ENCODE results near the gene KCNIP4. TPM values are rescaled to one million over a fixed set of nuclear protein-coding genes. Genes with fewer than 3 reads are reported as not detected.

KCNIP4 gene
- total and polyA plus RNA-seq, 9 of the 15 experiments (the other 6 are each of a cell fraction or from before 2014, with no cell fraction given): 0.25 to 0.41 TPM; not detected in 7

DNA sequence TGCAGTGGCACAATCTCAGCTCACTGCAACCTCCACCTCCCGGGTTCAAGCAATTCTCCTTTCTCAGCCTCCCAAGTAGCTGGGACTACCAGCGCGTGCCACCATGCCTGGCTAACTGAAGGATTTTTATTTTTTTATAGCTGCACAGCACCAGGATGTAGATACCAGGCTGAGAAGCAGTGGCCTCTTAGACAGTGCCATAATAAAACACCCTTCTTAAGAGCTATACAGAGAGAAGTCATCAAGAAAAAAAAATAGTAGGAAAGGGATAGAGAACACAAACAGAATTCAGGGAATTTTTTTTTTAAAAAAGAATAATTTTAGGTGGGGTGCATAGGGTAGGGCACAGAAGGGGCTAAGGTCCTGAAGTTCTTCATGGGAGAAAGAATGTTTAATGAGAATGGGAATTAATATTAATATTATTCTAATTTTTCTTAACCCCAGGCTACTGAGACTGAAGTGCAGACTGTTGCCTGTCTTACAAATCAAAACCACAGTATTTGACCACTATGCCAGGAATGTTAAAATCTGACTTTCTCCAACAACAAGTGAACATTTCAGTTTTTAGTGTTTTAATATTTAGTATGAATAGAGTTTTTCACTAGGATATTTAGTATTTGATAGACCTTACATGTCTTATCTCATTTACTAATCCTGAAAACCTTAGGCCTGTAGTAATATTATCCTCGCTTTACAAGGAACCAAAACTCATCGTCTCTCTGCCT, 146.7 kb downstream of the KCNIP4 start:
- Histone ChIP-seq H3K4me1 (replicated peaks in 1 of 2; ENCODE audit: control insufficient read depth in 2 of 2, insufficient read depth in 2 of 2, low read length in 2 of 2) (no peaks in the 10 kb centered on the region), H3K4me3 (no peak overlapping the region), H3K4me2 (ENCODE audit: insufficient read depth, low read length) (no peak overlapping the region), H3K9ac (ENCODE audit: insufficient read depth in 1 of 2, low read depth in 2 of 2, low read length in 2 of 2) (no peak overlapping the region), H2AFZ (ENCODE audit: low read depth, low read length) (no peak overlapping the region), H3K9me3 (replicated peaks; ENCODE audit: control insufficient read depth, insufficient read depth, low read depth, low read length) (no peaks in the 10 kb centered on the region), H3K36me3 (ENCODE audit: control insufficient read depth, insufficient read depth, low read length) (no peaks in the 10 kb centered on the region), H3K27ac (ENCODE audit: extremely low read depth, low read depth, low read length) (no peak overlapping the region), H3K9me1 (ENCODE audit: control insufficient read depth, insufficient read depth, low read length) (no peaks in the 10 kb centered on the region), H3K79me2 (ENCODE audit: control insufficient read depth, insufficient read depth, low read length) (no peaks in the 10 kb centered on the region), H4K20me1 (replicated peaks; ENCODE audit: control insufficient read depth, insufficient read depth, low read length) (no peaks in the 10 kb centered on the region), H3K27me3 (ENCODE audit: control insufficient read depth in 2 of 2, insufficient read depth in 2 of 2, low read length in 2 of 2) (no peaks in the 10 kb centered on the region)
- no peak for DNase-seq (ENCODE audit: extremely low read depth in 1 of 4, low spot score in 3 of 4)
- ChIA-PET POLR2A (interaction anchor here (0.6 kb wide), 1 partner anchor 879 kb away, joined by 4 read pairs; no protein-coding TSS in a partner anchor), CTCF (ENCODE audit: low intra/inter-chr PET ratio) (no interaction called here)
- no peak for ATAC-seq
- FAIRE-seq: no peak
- in situ Hi-C loops (cut with MboI): no loop called here
- intact Hi-C loops (cut with micrococcal nuclease): no loop called here
- no TSS peak for BruUV-seq (replicated peaks)
- TF ChIP-seq, protein P1, sequence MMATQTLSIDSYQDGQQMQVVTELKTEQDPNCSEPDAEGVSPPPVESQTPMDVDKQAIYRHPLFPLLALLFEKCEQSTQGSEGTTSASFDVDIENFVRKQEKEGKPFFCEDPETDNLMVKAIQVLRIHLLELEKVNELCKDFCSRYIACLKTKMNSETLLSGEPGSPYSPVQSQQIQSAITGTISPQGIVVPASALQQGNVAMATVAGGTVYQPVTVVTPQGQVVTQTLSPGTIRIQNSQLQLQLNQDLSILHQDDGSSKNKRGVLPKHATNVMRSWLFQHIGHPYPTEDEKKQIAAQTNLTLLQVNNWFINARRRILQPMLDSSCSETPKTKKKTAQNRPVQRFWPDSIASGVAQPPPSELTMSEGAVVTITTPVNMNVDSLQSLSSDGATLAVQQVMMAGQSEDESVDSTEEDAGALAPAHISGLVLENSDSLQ (IDR thresholded peaks at IDR 0.05): no peak
- TF ChIP-seq MIER1 (IDR thresholded peaks at IDR 0.05; ENCODE audit: low read depth): no peak
- TF ChIP-seq, protein P2, sequence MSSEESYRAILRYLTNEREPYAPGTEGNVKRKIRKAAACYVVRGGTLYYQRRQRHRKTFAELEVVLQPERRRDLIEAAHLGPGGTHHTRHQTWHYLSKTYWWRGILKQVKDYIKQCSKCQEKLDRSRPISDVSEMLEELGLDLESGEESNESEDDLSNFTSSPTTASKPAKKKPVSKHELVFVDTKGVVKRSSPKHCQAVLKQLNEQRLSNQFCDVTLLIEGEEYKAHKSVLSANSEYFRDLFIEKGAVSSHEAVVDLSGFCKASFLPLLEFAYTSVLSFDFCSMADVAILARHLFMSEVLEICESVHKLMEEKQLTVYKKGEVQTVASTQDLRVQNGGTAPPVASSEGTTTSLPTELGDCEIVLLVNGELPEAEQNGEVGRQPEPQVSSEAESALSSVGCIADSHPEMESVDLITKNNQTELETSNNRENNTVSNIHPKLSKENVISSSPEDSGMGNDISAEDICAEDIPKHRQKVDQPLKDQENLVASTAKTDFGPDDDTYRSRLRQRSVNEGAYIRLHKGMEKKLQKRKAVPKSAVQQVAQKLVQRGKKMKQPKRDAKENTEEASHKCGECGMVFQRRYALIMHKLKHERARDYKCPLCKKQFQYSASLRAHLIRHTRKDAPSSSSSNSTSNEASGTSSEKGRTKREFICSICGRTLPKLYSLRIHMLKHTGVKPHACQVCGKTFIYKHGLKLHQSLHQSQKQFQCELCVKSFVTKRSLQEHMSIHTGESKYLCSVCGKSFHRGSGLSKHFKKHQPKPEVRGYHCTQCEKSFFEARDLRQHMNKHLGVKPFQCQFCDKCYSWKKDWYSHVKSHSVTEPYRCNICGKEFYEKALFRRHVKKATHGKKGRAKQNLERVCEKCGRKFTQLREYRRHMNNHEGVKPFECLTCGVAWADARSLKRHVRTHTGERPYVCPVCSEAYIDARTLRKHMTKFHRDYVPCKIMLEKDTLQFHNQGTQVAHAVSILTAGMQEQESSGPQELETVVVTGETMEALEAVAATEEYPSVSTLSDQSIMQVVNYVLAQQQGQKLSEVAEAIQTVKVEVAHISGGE (CRISPR knock-in tag; IDR thresholded peaks at IDR 0.05): no peak
- no peak for TF ChIP-seq TRIM28 (IDR thresholded peaks at IDR 0.05)
- no peak for TF ChIP-seq MAFF (IDR thresholded peaks at IDR 0.05; ENCODE audit: low read length)
- TF ChIP-seq, protein P3, sequence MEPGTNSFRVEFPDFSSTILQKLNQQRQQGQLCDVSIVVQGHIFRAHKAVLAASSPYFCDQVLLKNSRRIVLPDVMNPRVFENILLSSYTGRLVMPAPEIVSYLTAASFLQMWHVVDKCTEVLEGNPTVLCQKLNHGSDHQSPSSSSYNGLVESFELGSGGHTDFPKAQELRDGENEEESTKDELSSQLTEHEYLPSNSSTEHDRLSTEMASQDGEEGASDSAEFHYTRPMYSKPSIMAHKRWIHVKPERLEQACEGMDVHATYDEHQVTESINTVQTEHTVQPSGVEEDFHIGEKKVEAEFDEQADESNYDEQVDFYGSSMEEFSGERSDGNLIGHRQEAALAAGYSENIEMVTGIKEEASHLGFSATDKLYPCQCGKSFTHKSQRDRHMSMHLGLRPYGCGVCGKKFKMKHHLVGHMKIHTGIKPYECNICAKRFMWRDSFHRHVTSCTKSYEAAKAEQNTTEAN (CRISPR knock-in tag; IDR thresholded peaks at IDR 0.05): no peak
- no peak for TF ChIP-seq RBM22 (IDR thresholded peaks at IDR 0.05; ENCODE audit: low read depth, low read length, poor library complexity, severe bottlenecking)
- no peak for TF ChIP-seq NCOA6 (IDR thresholded peaks at IDR 0.05)
- TF ChIP-seq, protein P4, sequence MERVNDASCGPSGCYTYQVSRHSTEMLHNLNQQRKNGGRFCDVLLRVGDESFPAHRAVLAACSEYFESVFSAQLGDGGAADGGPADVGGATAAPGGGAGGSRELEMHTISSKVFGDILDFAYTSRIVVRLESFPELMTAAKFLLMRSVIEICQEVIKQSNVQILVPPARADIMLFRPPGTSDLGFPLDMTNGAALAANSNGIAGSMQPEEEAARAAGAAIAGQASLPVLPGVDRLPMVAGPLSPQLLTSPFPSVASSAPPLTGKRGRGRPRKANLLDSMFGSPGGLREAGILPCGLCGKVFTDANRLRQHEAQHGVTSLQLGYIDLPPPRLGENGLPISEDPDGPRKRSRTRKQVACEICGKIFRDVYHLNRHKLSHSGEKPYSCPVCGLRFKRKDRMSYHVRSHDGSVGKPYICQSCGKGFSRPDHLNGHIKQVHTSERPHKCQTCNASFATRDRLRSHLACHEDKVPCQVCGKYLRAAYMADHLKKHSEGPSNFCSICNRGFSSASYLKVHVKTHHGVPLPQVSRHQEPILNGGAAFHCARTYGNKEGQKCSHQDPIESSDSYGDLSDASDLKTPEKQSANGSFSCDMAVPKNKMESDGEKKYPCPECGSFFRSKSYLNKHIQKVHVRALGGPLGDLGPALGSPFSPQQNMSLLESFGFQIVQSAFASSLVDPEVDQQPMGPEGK (CRISPR knock-in tag; IDR thresholded peaks at IDR 0.05; ENCODE audit: borderline replicate concordance): no peak
- TF ChIP-seq ARID2 (IDR thresholded peaks at IDR 0.05): no peak
- no peak for TF ChIP-seq ZNF699 (CRISPR knock-in tag; IDR thresholded peaks at IDR 0.05; ENCODE audit: insufficient replicate concordance)
- TF ChIP-seq ZNF143 (CRISPR knock-in tag; IDR thresholded peaks at IDR 0.05): no peak
- no peak for TF ChIP-seq SMC3 (conservative IDR thresholded peaks at IDR 0.05; ENCODE audit: insufficient read depth, low read depth, low read length)
- TF ChIP-seq TAL1 (IDR thresholded peaks at IDR 0.05): no peak
- WGBS (ENCODE audit: insufficient coverage, low coverage, missing lambda C conversion rate): 0% methylated on average over 5 of the region's 5 CpGs
